Gastrocnemius medialis (tissue), 4 donors: ENCODE measurements around the gene ZNF883. TPM values are rescaled to one million over a fixed set of nuclear protein-coding genes. Genes with fewer than 3 reads are reported as not detected.

ENCODE experiments used
- ATAC-seq, 2 donors: fragments of 150-250 bp; one replicate each; pipeline ENCODE4 v1.9.1; 2016
- DNase-seq, 2 donors: peaks; one replicate each; pipeline ENCODE4 v3.0.0-alpha.2; 2019
- H3K27ac ChIP-seq, 4 donors: fragments of 200-600 bp; sonication (generic); 1 replicate in 1 of 4; 2 replicates in 3 of 4; pipeline ENCODE4 v1.5.1; 2016 to 2018; ENCODE audit warnings: mild to moderate bottlenecking in 2 of 4, moderate library complexity in 1 of 4
- H3K27me3 ChIP-seq, 3 donors: fragments of 200-600 bp; sonication (generic) in 2 of 3; 1 replicate in 1 of 3; 2 replicates in 2 of 3; pipeline versions ENCODE4 v1.5.1 to v1.6.0; 2016 to 2019; ENCODE audit warnings: mild to moderate bottlenecking in 1 of 3, moderate library complexity in 1 of 3
- H3K36me3 ChIP-seq, 2 donors: fragments of 200-600 bp; sonication (generic) in 1 of 2; one replicate each; pipeline ENCODE4 v1.5.1; 2017 to 2018
- H3K4me1 ChIP-seq, 2 donors: fragments of 200-600 bp; sonication (generic) in 1 of 2; one replicate each; pipeline ENCODE4 v1.5.1; 2016 to 2017; ENCODE audit warnings: mild to moderate bottlenecking in 2 of 2
- H3K4me3 ChIP-seq, 4 donors: fragments of 200-600 bp; sonication (generic) in 3 of 4; 1 replicate in 1 of 4; 2 replicates in 3 of 4; pipeline ENCODE4 v1.5.1; 2016 to 2019; ENCODE audit warnings: mild to moderate bottlenecking in 2 of 4
- H3K9me3 ChIP-seq, 3 donors: fragments of 200-600 bp; sonication (generic) in 2 of 3; 1 replicate in 1 of 3; 2 replicates in 2 of 3; pipeline ENCODE4 v1.5.1; 2016 to 2019
- POLR2A ChIP-seq, 2 donors: fragments of 450-650 bp; IDR thresholded peaks; one replicate each; pipeline ENCODE4 v1.6.1; 2017; ENCODE audit warnings: antibody characterized with exemption in 2 of 2, mild to moderate bottlenecking in 2 of 2, moderate library complexity in 2 of 2
- in situ Hi-C, 4 donors: fragments of 200-750 bp; cut with MboI; loops; one replicate each; pipeline versions ENCODE4 v1.15.0 to v1.8.0; 2017; ENCODE audit warnings: low sequenced_read_pairs in 4 of 4
- intact Hi-C: fragments of 100-400 bp; cut with DNase I; formaldehyde crosslinking; loops from one replicate; pipeline ENCODE4 v1.15.1; 2023; ENCODE audit warnings: low total_unique reads
- total RNA-seq, 4 donors: library from RNA; depleted of rRNA; stranded (reverse); fragments of >200 nt; gene quantifications; one replicate each; pipeline versions ENCODE4 v1.1.0 to v1.2.3, GENCODE V29; 2016
- TF ChIP-seq, protein P1 (sequence below), 5 experiments: fragments of 450-650 bp in 3 of 5; fragments of 200-600 bp in 2 of 5; sonication (generic) in 2 of 5; IDR thresholded peaks in 4 of 5; conservative IDR thresholded peaks in 1 of 5; 1 replicate in 4 of 5; 2 replicates in 1 of 5; pipeline ENCODE4 v1.5.1; 2016 to 2019; ENCODE audit warnings: antibody characterized with exemption in 5 of 5, mild to moderate bottlenecking in 3 of 5, moderate library complexity in 3 of 5

ZNF883 gene
- total RNA-seq, 4 donors from 2014 or later, result 0.13 to 1.4 (median 0.92) TPM; not detected in 1

DNA sequence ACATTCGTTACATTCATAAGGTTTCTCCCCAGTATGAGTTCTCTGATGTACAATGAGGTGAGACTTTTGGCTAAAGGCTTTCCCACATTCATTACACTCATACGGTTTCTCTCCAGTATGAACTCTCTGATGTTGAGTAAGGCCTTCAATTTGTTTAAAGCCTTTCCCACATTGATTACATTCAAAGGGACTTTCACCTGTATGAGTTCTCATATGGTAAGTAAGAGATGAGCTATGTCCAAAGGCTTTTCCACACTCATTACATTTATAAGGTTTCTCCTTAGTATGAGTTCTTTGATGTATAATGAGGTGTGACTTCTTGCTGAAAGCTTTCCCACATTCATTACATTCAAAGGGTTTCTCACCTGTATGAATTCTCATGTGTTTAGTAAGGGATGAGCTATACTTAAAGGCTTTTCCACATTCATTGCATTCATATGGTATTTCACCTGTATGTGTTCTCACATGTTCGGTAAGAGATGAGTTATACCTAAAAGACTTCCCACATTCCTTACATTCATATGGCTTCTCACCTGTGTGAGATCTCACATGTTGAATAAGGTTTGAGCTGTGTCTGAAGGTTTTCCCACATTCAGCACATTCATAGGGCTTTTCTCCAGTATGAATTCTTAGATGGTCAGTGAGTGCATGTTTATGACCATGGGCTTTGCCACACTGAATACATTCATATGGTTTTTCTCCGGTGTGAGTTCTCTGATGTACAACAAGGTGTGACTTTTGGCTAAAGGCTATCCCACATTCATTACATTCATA is 31.1 kb upstream of the ZNF883 start:
- intact Hi-C loops, result loop anchor here (10.0 kb wide), 1 partner anchor 52 kb away; no protein-coding TSS in a partner anchor
- no peak for ATAC-seq
- no peak overlapping the region for H3K27ac ChIP-seq
- TF ChIP-seq, protein P1, sequence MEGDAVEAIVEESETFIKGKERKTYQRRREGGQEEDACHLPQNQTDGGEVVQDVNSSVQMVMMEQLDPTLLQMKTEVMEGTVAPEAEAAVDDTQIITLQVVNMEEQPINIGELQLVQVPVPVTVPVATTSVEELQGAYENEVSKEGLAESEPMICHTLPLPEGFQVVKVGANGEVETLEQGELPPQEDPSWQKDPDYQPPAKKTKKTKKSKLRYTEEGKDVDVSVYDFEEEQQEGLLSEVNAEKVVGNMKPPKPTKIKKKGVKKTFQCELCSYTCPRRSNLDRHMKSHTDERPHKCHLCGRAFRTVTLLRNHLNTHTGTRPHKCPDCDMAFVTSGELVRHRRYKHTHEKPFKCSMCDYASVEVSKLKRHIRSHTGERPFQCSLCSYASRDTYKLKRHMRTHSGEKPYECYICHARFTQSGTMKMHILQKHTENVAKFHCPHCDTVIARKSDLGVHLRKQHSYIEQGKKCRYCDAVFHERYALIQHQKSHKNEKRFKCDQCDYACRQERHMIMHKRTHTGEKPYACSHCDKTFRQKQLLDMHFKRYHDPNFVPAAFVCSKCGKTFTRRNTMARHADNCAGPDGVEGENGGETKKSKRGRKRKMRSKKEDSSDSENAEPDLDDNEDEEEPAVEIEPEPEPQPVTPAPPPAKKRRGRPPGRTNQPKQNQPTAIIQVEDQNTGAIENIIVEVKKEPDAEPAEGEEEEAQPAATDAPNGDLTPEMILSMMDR (IDR thresholded peaks at IDR 0.05 in 4 of 5, conservative IDR thresholded peaks at IDR 0.05 in 1 of 5), result no peak
- no peak for TF ChIP-seq POLR2A (IDR thresholded peaks at IDR 0.05)
- DNase-seq, result no peak
- H3K27me3 ChIP-seq, result peaks cover 0 to 3% (median 0%) of the 10 kb centered on the region in 3 donors
- in situ Hi-C loops, result no loop called here
- H3K4me1 ChIP-seq, result no peaks in the 10 kb centered on the region
- H3K36me3 ChIP-seq, result peaks cover 26 to 69% of the 10 kb centered on the region in 2 donors
- H3K9me3 ChIP-seq, result peaks cover 23 to 82% (median 44%) of the 10 kb centered on the region in 3 donors
- H3K4me3 ChIP-seq, result peak overlapping the region in 1 of 4 donors; percentile 12

DNA sequence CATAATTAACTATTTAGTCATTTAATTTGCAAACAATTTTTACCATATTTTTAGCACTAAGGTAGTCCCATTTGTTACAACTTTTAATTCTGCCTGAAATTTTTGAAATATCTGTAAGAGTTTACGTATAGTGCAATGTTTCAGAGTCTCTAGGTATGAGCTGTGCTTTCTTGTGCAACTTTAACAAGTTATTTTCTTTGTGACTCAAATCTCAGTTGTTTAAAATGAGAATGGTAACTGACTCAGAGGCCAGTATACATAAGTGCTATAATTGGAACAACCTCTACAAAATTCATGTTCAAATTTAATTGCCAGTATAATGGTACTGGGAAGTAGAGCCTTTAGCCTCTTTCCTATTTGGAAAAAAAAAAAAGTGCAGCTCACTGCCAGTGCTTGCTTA is 14.2 kb upstream of the ZNF883 start:
- Histone ChIP-seq H3K27ac (no peak overlapping the region), H3K4me1 (no peaks in the 10 kb centered on the region), H3K36me3 (no peaks in the 10 kb centered on the region), H3K9me3 (peaks cover 0 to 7% (median 4%) of the 10 kb centered on the region in 3 donors), H3K27me3 (no peaks in the 10 kb centered on the region), H3K4me3 (no peak overlapping the region)
- in situ Hi-C loops, result no loop called here
- DNase-seq, result no peak
- TF ChIP-seq, protein P1 (IDR thresholded peaks at IDR 0.05 in 4 of 5, conservative IDR thresholded peaks at IDR 0.05 in 1 of 5), result no peak
- TF ChIP-seq POLR2A (IDR thresholded peaks at IDR 0.05), result no peak
- no peak for ATAC-seq
- intact Hi-C loops, result no loop called here

DNA sequence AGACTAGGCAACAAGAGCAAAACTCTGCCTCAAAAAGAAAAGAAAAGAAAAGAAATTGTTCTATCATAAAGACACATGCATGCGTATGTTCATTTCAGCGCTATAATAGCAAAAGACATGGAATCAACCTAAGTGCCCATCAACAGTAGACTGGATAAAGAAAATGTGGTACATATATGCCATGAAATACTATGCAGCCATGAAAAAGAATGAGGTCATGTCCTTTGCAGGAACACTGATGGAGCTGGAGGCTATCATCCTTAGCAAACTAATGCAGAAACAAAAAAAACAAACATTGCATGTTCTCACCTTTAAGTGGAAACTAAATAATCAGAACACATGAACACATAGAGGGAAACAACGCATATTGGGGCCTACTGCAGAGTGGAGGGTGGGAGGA is 6.3 kb upstream of the ZNF883 start:
- Histone ChIP-seq H3K4me3 (no peak overlapping the region), H3K27ac (no peak overlapping the region), H3K4me1 (no peaks in the 10 kb centered on the region), H3K36me3 (no peaks in the 10 kb centered on the region), H3K27me3 (no peaks in the 10 kb centered on the region), H3K9me3 (peaks cover 0 to 3% (median 0%) of the 10 kb centered on the region in 3 donors)
- ATAC-seq (no peak), DNase-seq (no peak)
- in situ Hi-C loops (no loop called here), intact Hi-C loops (no loop called here)
- no peak for TF ChIP-seq POLR2A (IDR thresholded peaks at IDR 0.05)
- TF ChIP-seq, protein P1 (IDR thresholded peaks at IDR 0.05 in 4 of 5, conservative IDR thresholded peaks at IDR 0.05 in 1 of 5), result no peak

DNA sequence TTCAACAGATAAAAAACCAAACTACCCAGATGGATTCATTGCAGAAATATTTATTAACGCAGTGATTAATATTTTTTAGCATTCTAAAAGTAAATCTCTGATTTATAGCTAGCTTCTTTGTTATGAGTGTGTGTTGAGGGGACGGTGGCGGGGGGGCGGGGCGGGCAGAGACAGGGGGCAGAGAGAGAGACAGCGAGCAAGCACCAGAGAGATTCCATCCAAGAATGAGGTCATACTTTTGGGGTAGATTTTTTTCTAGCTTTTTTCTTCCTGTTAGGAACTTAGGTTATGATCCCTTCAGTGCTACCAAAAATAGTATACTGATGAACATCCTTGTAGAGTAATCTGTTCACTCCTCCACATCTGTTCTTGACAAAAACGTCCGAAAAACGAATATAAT is 500 bp upstream of the ZNF883 start:
- H3K27me3 ChIP-seq, result no peaks in the 10 kb centered on the region
- in situ Hi-C loops, result no loop called here

More for the DNA sequence above, 500 bp upstream of the ZNF883 start:
- intact Hi-C loops, result no loop called here
- no peak for DNase-seq
- H3K36me3 ChIP-seq, result no peaks in the 10 kb centered on the region
- no peaks in the 10 kb centered on the region for H3K9me3 ChIP-seq
- ATAC-seq, result no peak
- TF ChIP-seq POLR2A (IDR thresholded peaks at IDR 0.05), result no peak
- TF ChIP-seq, protein P1 (IDR thresholded peaks at IDR 0.05 in 4 of 5, conservative IDR thresholded peaks at IDR 0.05 in 1 of 5), result no peak
- no peaks in the 10 kb centered on the region for H3K4me1 ChIP-seq
- no peak overlapping the region for H3K27ac ChIP-seq
- H3K4me3 ChIP-seq, result peak overlapping the region; percentile 28 to 44 (median 36)
